ENCODE measurements around the gene MANBA.

The MANBA gene

GRCh38 chr4:102640669-102641068, 120.1 kb downstream of the MANBA start:
- TF ChIP-seq ZFX (IDR thresholded peaks at IDR 0.05; ENCODE audit: borderline replicate concordance), result no peak
- TF ChIP-seq, protein P1, sequence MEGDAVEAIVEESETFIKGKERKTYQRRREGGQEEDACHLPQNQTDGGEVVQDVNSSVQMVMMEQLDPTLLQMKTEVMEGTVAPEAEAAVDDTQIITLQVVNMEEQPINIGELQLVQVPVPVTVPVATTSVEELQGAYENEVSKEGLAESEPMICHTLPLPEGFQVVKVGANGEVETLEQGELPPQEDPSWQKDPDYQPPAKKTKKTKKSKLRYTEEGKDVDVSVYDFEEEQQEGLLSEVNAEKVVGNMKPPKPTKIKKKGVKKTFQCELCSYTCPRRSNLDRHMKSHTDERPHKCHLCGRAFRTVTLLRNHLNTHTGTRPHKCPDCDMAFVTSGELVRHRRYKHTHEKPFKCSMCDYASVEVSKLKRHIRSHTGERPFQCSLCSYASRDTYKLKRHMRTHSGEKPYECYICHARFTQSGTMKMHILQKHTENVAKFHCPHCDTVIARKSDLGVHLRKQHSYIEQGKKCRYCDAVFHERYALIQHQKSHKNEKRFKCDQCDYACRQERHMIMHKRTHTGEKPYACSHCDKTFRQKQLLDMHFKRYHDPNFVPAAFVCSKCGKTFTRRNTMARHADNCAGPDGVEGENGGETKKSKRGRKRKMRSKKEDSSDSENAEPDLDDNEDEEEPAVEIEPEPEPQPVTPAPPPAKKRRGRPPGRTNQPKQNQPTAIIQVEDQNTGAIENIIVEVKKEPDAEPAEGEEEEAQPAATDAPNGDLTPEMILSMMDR (IDR thresholded peaks at IDR 0.05), result no peak
- H3K27ac ChIP-seq, result no peak overlapping the region

- no peak overlapping the region for H3K27ac ChIP-seq
- TF ChIP-seq, protein P1 (IDR thresholded peaks at IDR 0.05), result no peak
- TF ChIP-seq ZFX (IDR thresholded peaks at IDR 0.05; ENCODE audit: borderline replicate concordance), result no peak
These were observed 121.2 kb downstream of the MANBA start for GRCh38 chr4:102639598-102639997.

DNA sequence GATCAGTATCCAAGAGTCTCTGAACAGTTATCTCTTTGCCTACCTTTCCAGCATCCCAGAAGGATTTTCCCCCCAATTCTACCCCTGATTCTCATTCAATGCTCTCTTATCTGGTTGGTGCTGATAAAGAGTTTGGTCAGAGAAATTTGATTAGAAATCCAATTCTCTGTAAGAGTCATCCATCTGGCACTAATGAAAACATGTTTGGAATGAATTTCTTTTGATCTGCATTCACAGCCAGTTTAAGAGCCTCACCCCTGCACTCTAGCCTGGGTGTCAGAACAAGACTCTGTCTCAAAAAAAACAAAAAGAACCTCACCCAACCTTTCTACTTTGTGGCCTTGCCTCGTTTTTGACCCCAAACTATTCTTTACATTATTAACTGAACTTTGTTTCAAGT, 122.1 kb downstream of the MANBA start:
- H3K27ac ChIP-seq, result no peak overlapping the region
- TF ChIP-seq ZFX (IDR thresholded peaks at IDR 0.05; ENCODE audit: borderline replicate concordance), result no peak
- TF ChIP-seq, protein P1 (IDR thresholded peaks at IDR 0.05), result no peak

GRCh38 chr4:102637391-102637790, 123.4 kb downstream of the MANBA start:
- H3K27ac ChIP-seq, result no peak overlapping the region
- TF ChIP-seq, protein P1 (IDR thresholded peaks at IDR 0.05), result no peak
- TF ChIP-seq ZFX (IDR thresholded peaks at IDR 0.05; ENCODE audit: borderline replicate concordance), result no peak

DNA sequence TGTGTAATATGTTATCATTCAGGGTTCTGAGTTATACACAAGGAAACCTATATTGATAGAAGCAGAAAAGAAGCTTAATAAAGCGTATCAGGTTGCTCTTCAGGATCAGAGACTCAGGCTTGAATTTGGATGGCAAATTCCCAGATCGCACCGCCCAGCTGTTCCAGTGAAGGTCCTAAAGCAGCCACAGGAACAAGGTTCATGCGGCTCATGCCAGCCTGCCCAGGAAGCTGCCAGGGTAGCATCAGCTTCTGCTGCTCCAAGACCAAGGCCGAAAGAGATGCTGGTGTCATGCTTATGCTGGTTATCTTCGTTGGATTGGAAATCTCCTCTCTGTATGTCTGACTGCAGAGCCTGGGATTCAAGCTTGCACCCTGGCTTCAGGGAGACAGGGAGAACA, 127.7 kb downstream of the MANBA start:
- no peak overlapping the region for H3K27ac ChIP-seq

DNA sequence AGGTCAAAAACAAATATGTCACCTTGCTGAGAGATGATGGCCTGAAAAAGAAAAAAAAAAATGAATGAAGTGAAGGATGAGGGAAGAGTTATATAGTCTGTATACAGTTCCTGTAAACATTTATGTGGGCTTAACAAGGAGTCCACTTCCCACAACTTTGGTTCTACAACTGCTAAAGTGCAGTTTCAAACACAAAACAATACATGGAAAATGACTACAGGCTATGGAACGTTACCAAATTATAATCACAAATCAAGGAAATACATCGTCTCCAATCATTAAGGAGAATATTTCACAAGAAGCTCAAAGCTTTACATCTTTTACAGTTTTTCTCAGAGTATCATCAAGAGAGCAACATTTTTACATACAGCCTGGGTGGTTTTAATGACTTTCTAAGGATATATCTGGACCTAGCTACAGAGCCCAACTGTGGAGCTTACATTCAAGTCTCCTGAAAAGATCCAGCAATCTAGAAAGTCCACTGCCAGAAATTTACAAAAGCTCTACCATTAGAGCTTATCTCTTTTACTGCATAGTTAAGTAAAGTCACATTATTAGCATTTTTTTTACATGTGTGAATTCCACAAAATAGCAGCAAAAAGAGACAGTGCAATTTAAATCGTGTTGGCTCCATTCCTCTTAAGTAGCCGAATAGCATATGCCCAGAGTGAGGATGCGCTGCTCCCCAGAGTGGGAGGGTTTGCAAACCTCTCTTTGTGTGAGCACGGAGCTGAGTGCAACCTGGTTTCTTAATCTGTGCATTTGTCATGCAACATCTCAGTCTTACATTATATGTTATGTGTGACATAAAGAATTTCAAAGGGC, 128.3 kb downstream of the MANBA start:
- no peak overlapping the region for H3K27ac ChIP-seq
- TF ChIP-seq, protein P1 (IDR thresholded peaks at IDR 0.05), result no peak
- no peak for TF ChIP-seq ZFX (IDR thresholded peaks at IDR 0.05; ENCODE audit: borderline replicate concordance)

More for the DNA sequence above, 127.7 kb downstream of the MANBA start:
- TF ChIP-seq, protein P1 (IDR thresholded peaks at IDR 0.05), result no peak
- no peak for TF ChIP-seq ZFX (IDR thresholded peaks at IDR 0.05; ENCODE audit: borderline replicate concordance)

DNA sequence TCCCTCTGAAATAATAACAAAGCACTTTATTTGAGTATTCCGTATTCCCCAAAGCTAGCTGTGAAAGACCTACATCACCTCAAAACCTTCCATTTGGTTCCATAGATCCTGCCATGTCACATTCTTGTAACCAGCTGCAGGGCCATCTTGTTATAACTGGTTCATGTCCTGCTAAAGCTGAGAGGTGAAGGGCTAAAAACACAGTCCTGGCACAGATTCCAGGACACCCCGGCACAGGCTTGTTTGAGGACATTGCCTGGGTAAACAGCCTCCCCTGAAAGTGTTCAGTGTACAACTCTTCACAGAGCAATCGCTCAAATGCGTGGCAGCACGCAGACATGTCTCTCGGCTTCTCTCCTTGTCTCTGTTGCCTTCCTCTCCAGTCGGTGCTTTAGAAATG, 129.2 kb downstream of the MANBA start:
- no peak overlapping the region for H3K27ac ChIP-seq
- TF ChIP-seq ZFX (IDR thresholded peaks at IDR 0.05; ENCODE audit: borderline replicate concordance), result no peak
- TF ChIP-seq, protein P1 (IDR thresholded peaks at IDR 0.05), result no peak

Measured in 22Rv1 (cell line).